IPS-18a (cell line): ENCODE data around the gene DEDD.

Experiments
- H3K27ac ChIP-seq: one replicate; pipeline ENCODE4 v1.5.1; 2013; ENCODE audit warnings: low read length
- H3K27me3 ChIP-seq: one replicate; pipeline ENCODE4 v1.6.1; 2013; ENCODE audit warnings: mild to moderate bottlenecking, low read length; ENCODE audit not compliant: control insufficient read depth, insufficient read depth
- H3K36me3 ChIP-seq: one replicate; pipeline ENCODE4 v1.6.1; 2013; ENCODE audit warnings: low read depth, low read length; ENCODE audit not compliant: control insufficient read depth
- H3K4me1 ChIP-seq: one replicate; pipeline ENCODE4 v1.6.1; 2013; ENCODE audit warnings: low read depth, low read length; ENCODE audit not compliant: control insufficient read depth
- H3K4me3 ChIP-seq: one replicate; pipeline ENCODE4 v1.5.1; 2013; ENCODE audit warnings: low read length
- H3K9ac ChIP-seq: one replicate; pipeline ENCODE4 v1.6.1; 2013; ENCODE audit warnings: mild to moderate bottlenecking, low read length, moderate library complexity
- H3K9me3 ChIP-seq: one replicate; pipeline ENCODE4 v1.6.1; 2013; ENCODE audit warnings: low read depth, low read length; ENCODE audit not compliant: control insufficient read depth

Gene DEDD

GRCh38 chr1:161172776-161173376 is 40.4 kb upstream of the DEDD start:
- peaks cover 47% of the 10 kb centered on the region for H3K36me3 ChIP-seq

GRCh38 chr1:161172349-161172748 is 39.9 kb upstream of the DEDD start:
- H3K9me3 ChIP-seq, result no peaks in the 10 kb centered on the region
- no peak overlapping the region for H3K27ac ChIP-seq
- no peaks in the 10 kb centered on the region for H3K4me1 ChIP-seq
- H3K27me3 ChIP-seq, result no peaks in the 10 kb centered on the region
- no peak overlapping the region for H3K4me3 ChIP-seq
- H3K36me3 ChIP-seq, result peaks cover 47% of the 10 kb centered on the region
- H3K9ac ChIP-seq, result no peak overlapping the region

More at GRCh38 chr1:161172776-161173376, 40.4 kb upstream of the DEDD start:
- Histone ChIP-seq H3K27ac (no peak overlapping the region), H3K27me3 (no peaks in the 10 kb centered on the region), H3K4me1 (peaks cover 2% of the 10 kb centered on the region), H3K9ac (no peak overlapping the region), H3K4me3 (no peak overlapping the region), H3K9me3 (no peaks in the 10 kb centered on the region)

GRCh38 chr1:161171696-161172095 is 39.2 kb upstream of the DEDD start:
- no peaks in the 10 kb centered on the region for H3K9me3 ChIP-seq
- no peaks in the 10 kb centered on the region for H3K4me1 ChIP-seq
- H3K27me3 ChIP-seq, result no peaks in the 10 kb centered on the region
- H3K9ac ChIP-seq, result no peak overlapping the region
- H3K27ac ChIP-seq, result no peak overlapping the region
- H3K4me3 ChIP-seq, result no peak overlapping the region
- peaks cover 47% of the 10 kb centered on the region for H3K36me3 ChIP-seq

GRCh38 chr1:161171191-161171590 is 38.7 kb upstream of the DEDD start:
- no peak overlapping the region for H3K27ac ChIP-seq
- H3K27me3 ChIP-seq, result no peaks in the 10 kb centered on the region
- peaks cover 47% of the 10 kb centered on the region for H3K36me3 ChIP-seq
- no peak overlapping the region for H3K9ac ChIP-seq
- no peak overlapping the region for H3K4me3 ChIP-seq
- no peaks in the 10 kb centered on the region for H3K9me3 ChIP-seq
- H3K4me1 ChIP-seq, result no peaks in the 10 kb centered on the region

GRCh38 chr1:161168906-161169305 is 36.4 kb upstream of the DEDD start:
- peaks cover 2% of the 10 kb centered on the region for H3K4me1 ChIP-seq
- no peak overlapping the region for H3K4me3 ChIP-seq
- peaks cover 42% of the 10 kb centered on the region for H3K36me3 ChIP-seq
- no peak overlapping the region for H3K27ac ChIP-seq
- H3K27me3 ChIP-seq, result no peaks in the 10 kb centered on the region
- H3K9ac ChIP-seq, result no peak overlapping the region
- H3K9me3 ChIP-seq, result no peaks in the 10 kb centered on the region

GRCh38 chr1:161166669-161167548 is 34.4 kb upstream of the DEDD start:
- Histone ChIP-seq H3K4me1 (peaks cover 2% of the 10 kb centered on the region), H3K9ac (peak overlapping the region; percentile 66), H3K27me3 (no peaks in the 10 kb centered on the region), H3K4me3 (peak overlapping the region; percentile 76), H3K27ac (no peak overlapping the region), H3K36me3 (peaks cover 28% of the 10 kb centered on the region), H3K9me3 (no peaks in the 10 kb centered on the region)

DNA sequence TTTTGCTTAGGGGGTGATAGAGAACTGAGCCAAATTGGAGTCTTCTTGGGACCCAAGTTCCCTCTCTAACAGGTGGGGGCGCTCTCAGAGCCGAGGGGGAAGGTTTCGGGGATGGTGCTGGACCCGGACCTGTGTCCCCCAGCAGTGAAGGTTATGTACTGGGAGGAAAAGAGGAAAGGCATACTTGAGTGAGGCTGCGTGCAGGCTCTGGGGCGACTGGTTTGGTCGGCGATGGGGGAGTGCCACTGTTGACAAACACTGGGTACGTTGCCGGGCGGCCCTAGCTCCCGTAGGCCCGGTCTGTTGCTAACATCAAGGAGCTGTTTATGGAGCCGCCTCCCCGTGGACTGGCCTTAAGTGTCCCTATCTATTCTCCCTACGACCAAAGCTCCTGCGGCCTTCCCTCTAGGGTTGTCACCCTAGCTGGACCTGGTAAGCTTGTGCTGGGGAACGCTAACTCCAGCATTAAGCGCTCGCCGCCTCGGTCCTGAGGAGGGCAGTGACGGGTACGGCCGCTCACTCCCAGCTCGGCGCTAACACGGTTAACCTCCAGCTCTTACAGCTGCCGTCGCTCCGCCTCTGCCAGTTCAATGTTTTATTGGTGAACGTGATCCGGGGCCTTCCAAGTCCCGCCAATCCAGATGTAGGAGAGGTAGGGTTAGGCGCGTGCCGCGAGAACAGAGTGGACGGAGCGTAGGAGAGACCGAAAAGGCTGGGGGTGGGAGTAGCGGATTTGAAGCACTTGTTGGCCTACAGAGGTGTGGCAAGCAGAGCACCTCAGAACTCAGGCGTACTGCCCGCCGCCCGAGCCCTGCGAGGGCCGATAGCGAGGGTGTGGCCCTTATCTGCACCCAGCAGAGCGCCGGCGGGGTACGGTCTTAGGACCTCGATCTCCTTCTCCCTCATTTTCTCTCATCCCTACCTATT is 33.5 kb upstream of the DEDD start, which contains the start of gene PPOX:
TSS of gene PPOX (plus strand) at position 685 of the 927 bp plus-strand sequence. CDS start 422 bp downstream, outside the sequence.
- Histone ChIP-seq H3K4me3 (peak within 1 kb of the TSS; percentile 76), H3K9me3 (no peaks in the 10 kb centered on the region), H3K36me3 (peaks cover 22% of the 10 kb centered on the region), H3K27me3 (no peaks in the 10 kb centered on the region), H3K27ac (peak within 1 kb of the TSS; percentile 74), H3K9ac (peak within 1 kb of the TSS; percentile 66), H3K4me1 (peaks cover 2% of the 10 kb centered on the region)

DNA sequence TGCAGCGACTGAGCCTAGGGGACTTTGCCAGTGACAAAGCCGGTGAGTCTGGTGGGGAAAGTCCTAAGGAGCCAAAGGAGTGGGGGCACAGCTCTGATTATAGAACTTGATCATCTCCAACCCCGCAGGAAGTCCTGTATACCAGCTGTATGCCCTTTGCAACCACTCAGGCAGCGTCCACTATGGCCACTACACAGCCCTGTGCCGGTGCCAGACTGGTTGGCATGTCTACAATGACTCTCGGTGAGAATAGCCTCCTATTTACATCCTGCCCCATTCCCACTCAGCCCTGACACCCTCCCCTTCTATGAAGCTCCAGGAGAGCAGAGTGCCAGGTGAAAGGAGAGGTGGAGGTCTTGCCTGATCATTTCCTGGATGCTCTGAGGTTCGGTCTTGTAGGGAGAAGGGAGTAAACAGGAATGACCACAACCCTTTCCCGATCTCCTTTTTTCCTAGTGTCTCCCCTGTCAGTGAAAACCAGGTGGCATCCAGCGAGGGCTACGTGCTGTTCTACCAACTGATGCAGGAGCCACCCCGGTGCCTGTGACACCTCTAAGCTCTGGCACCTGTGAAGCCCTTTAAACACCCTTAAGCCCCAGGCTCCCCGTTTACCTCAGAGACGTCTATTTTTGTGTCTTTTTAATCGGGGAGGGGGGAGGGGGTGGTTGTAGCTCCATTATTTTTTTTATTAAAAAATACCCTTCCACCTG is 32.6 kb upstream of the DEDD start:
- Histone ChIP-seq H3K4me1 (peaks cover 6% of the 10 kb centered on the region), H3K27ac (no peak overlapping the region), H3K27me3 (no peaks in the 10 kb centered on the region), H3K4me3 (peak overlapping the region; percentile 76), H3K9ac (peak overlapping the region; percentile 66), H3K9me3 (no peaks in the 10 kb centered on the region), H3K36me3 (peaks cover 14% of the 10 kb centered on the region)

- peaks cover 9% of the 10 kb centered on the region for H3K36me3 ChIP-seq
- H3K4me3 ChIP-seq, result no peak overlapping the region
- no peak overlapping the region for H3K27ac ChIP-seq
- no peak overlapping the region for H3K9ac ChIP-seq
- H3K27me3 ChIP-seq, result no peaks in the 10 kb centered on the region
- no peaks in the 10 kb centered on the region for H3K9me3 ChIP-seq
- peaks cover 7% of the 10 kb centered on the region for H3K4me1 ChIP-seq
These were observed 31.3 kb upstream of the DEDD start for GRCh38 chr1:161163793-161164192.

DNA sequence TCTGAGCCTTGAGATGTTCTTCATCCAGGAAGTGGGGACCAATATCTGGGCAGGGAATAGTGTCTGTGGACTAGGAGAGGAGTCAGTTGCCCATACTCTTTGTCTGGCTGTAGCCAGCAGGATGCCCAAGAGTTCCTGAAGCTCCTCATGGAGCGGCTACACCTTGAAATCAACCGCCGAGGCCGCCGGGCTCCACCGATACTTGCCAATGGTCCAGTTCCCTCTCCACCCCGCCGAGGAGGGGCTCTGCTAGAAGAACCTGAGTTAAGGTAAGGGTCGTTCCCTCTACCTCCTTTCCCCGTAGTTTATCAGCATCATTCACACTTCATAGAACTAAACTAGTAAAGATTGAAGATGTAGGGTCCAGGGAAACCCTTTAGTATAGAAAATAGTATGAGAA is 30.3 kb upstream of the DEDD start:
- H3K36me3 ChIP-seq, result peaks cover 16% of the 10 kb centered on the region
- no peaks in the 10 kb centered on the region for H3K27me3 ChIP-seq
- H3K27ac ChIP-seq, result no peak overlapping the region
- no peak overlapping the region for H3K9ac ChIP-seq
- peaks cover 11% of the 10 kb centered on the region for H3K4me1 ChIP-seq
- no peak overlapping the region for H3K4me3 ChIP-seq
- H3K9me3 ChIP-seq, result no peaks in the 10 kb centered on the region
